HG02981 (cell line): ENCODE results near the gene SUN5.
"Not testable (repeated sequence)": the region's sequence is repeated elsewhere in the genome, so short reads cannot be mapped to it uniquely, and the experiment has no call there.

Experiments
- ATAC-seq: cut with Tn5 transposase; IDR thresholded peaks from one replicate; pipeline ENCODE4 v1.9.1; 2021; ENCODE audit warnings: mild to moderate bottlenecking, moderate library complexity; ENCODE audit not compliant: unreplicated experiment

SUN5 gene, protein sequence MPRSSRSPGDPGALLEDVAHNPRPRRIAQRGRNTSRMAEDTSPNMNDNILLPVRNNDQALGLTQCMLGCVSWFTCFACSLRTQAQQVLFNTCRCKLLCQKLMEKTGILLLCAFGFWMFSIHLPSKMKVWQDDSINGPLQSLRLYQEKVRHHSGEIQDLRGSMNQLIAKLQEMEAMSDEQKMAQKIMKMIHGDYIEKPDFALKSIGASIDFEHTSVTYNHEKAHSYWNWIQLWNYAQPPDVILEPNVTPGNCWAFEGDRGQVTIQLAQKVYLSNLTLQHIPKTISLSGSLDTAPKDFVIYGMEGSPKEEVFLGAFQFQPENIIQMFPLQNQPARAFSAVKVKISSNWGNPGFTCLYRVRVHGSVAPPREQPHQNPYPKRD

DNA sequence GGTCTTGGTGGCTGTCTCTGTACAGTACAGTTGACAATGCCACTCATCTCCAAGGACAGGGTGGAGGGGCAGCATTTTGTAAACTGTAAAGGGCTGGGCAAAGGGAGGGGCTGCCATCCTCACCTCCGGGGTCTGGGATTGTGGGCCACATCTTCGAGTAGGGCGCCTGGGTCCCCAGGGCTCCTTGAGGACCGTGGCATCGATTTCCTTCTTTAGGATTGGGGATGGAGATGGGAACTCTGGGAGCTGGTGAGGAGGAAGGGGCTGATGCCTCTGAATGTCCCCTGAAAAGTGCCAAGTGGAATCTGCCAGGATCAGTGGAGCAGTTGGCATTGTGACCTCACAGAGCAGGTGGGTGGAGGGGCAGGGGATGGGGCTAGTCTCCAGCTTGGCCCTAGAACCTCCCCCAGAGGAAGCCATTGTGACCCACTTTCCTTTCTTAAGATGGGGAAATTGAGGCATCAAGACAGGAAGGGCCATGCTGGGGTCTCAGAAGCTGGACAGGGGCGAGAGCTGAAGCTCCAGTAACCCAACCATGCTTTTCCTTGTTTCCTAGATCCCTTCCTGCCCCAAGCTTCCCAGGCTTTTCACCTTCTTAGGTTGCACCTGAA, at the start of gene SUN5:
Gene SUN5, minus strand, starts transcription at position 293 of the 611 bp plus-strand sequence. Its CDS starts 93 bp downstream, at position 200.
- ATAC-seq = no peak

DNA sequence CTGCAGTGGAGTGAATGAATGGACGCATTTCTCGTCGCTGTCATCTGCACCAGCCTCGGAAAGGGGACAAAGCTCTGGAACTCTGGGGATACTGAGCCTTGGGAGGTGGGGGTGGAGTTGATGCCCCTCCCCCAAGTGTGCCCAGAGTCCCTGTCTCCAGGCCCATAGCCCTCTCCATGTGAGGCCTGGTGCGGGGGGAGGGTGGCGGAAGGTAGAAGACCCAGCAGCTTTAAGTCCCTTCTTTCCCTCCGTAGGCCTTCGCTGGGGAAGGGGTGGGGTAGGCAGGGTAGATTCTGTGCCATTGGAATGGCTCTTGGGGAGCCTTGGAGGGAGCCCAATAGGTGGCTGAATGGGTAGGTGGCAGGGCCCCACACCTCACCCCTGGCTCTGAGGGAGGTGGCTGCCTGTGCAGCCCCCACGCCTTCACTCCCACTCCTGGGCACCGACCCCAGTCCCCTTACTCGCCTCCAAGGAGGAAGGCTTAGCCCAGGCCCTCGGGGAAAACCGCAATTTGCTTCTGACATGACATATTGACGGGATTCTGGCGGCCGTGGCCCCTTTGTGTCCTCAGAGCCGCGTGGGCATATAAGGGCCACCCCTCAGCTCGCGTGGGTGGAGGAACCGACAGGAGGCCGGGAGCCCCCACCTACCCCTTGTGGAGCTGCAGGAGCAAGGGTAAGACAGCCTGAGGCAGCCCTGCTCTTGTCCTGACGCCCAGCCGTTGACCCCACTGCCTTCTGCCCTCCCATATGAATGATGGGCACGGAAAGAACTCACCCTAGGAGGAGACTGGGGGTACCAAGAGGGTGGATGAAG, 49.3 kb upstream of the SUN5 start, which contains the start of gene BPIFB3:
Gene BPIFB3, plus strand, starts transcription at position 613 of the 816 bp plus-strand sequence. CDS start 1,533 bp downstream, outside the sequence.
- no peak for ATAC-seq

- ATAC-seq = no peak
Observed at GRCh38 chr20:33051333-33051732, 47.1 kb upstream of the SUN5 start.

- ATAC-seq = no peak
Observed at GRCh38 chr20:33046412-33046811, 42.2 kb upstream of the SUN5 start.

GRCh38 chr20:33045129-33045721, 41.0 kb upstream of the SUN5 start:
- not testable (repeated sequence) for ATAC-seq

DNA sequence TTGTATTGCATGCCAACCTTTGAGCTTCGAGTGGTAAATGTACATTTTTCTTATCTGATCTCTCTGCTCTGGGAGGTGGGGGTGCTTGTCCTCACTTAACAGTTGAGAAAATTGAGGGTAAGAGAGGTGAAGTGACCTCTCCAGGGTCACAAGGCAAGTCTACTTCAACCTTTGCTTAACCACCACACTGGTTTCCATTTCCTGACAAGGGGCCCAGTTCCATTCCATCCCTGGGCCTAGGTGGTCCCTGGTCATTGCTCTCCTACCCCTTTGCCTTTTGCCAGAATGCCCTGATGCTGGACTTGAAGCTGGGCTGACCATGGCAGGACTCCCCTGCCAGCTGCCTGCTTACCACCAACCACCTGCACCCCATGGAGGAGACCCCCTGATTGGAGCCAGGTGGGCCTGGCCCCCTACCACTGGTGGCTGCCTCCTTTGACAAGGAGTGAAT, 39.5 kb upstream of the SUN5 start:
- no peak for ATAC-seq

DNA sequence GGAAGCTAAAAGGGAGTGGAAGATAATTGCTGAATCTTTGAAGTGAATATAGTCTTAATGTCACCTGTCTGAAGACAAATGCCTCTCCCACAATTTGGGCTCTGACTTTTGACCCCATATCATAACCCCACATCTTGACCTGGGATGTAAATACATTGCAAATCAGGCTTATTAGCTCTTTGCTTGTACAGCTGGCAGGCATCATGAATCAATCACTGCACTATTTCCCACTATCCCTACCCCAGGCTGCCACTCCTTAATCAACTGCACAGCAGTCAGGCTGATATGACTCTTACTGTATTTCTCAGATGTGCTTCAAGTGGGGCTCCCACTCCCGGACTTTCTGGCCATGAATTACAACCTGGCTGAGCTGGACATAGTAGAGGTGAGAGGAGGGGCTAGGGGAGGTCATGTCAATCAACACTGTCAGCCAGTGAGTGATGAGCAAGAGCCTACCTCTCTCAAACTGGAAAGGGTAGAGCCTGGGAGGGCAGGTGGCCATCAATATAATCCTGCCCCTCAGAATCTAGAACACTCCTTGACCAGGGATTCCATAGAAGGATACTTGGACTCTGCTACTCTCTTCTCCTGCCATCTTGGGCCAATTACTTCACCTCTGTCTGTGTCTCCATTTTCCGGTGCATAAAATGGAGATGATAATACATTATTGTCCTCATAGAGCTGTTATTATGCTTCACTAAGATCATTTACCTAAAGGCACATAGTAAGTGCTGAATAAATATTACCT, 38.9 kb upstream of the SUN5 start:
- ATAC-seq = no peak

DNA sequence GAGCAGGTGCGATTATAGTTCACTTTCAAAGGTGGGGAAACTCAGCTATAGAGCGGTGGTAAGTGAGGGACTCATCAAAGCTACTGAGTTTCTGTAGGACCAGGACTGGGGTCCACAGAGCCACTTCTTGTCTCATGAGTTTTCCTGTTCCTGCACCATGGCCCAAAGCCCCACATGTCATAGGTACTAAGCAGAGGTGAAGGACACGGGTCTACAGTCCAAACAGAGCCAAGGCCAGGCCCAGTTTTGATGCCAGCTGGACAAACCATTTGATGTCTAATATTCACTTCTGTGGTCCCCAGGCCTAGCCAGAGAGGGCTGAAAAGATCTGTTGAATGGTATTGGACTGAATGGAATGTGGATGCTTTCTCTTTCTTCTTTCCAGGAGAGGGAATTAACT, 38.2 kb upstream of the SUN5 start:
- ATAC-seq = no peak

- ATAC-seq = no peak
Observed at GRCh38 chr20:33038243-33038642, 34.0 kb upstream of the SUN5 start.

DNA sequence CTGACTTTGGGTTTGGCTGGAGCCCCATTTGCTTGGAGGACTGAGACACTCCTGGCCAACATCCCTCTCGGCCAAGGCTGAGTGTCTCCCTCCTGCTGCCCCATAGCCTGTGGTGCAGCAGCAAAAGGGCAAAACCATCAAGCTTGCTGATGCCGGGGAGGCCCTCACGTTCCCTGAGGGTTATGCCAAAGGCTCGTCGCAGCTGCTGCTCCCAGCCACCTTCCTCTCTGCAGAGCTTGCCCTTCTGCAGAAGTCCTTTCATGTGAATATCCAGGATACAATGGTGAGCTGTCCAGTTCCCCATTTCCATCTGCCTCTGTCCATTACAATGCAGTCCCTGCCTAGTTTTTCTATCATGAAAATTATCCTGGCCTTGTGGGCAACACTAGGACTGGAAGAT, 33.2 kb upstream of the SUN5 start:
- no peak for ATAC-seq

DNA sequence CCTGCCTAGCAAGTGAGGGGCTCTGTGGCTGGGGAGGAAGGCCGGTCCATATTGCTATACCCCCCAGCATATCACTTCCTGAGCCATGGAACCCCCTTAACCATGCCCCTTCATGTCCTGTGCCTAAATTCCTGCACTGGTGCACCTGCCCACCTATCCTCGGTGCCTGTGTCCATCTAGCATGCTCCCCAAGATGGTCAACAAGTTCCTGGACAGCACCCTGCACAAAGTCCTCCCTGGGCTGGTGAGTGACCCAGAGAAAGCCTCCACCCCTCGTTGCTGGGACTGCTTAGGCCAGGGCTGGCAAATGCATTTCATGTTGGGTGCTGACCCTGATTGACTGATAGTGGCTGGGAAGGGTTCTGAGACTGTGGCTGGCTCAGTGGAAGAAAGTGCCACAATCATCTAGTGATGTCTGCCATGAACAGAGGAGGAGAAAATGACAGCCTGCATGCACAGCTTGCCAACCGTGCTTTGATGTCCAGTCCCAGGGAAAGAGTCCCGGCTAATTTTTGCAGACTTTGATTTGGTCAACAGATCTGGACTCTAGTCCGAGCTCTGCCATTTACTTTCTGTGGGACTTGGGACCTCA, 30.8 kb upstream of the SUN5 start:
- ATAC-seq = no peak

DNA sequence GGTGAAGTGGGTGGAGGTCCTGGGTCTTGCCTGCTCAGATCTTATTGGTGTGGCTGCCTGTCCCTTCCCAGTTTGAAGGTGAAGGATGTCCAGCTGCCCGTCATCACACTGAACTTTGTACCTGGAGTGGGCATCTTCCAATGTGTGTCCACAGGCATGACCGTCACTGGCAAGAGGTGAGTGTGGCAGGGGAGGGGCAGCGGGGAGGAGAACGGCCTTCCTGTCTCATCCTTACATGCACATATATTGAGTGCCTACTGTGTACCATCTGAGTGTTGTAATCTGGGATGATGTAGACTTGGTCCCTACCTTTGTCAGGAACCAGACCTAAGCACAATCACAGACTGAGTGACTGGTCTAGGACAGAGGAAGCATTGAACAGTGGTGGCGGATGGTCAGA, 29.9 kb upstream of the SUN5 start:
- no peak for ATAC-seq

- ATAC-seq = no peak
Observed at GRCh38 chr20:33033381-33033780, 29.1 kb upstream of the SUN5 start.

DNA sequence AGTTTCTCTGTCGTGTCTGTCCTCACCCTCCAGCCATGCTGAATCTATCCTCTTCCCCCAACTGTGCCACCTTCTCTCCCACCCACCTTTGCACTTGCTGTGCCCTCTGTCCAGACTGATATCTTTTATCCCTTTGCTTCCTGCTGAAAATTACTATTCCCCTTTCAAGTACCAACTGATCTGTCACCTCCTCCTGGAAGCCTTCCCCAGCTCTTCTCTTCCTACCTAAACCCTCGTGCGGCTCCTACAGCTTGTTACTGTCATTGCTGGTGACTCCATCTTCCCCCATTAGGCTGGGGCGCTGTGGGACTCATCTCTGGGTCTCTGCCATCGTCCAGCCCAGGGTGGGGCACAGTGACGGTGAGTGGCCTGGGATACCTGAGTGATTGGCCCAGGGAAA, 28.3 kb upstream of the SUN5 start:
- ATAC-seq = no peak

GRCh38 chr20:33031531-33031930, 27.3 kb upstream of the SUN5 start, which contains the start of gene BPIFB6:
Gene BPIFB6 (plus strand): TSS chr20:33031648. CDS start chr20:33031648, 0 bp downstream.
- no peak for ATAC-seq

DNA sequence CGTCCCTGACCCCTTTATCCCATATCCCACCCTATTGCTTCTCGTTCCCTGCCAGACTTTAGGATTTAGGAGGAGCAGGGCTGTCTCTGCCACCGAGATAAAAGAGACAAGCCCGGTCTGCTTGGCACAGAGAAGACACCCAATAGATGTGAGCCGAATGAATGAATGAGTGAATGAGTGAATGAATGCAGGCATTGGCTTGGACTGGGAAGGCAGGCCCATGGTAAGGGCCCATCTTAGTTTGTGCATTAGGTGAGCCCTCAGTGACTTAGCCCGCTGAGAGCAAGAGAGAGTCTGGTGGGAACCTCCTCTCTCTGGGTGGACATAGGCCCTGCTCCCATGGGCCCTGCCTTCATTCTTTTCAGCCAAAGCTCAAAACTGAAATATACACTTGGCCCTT, 26.3 kb upstream of the SUN5 start:
- no peak for ATAC-seq

- ATAC-seq = no peak
Observed at GRCh38 chr20:33030076-33030475, 25.8 kb upstream of the SUN5 start.

DNA sequence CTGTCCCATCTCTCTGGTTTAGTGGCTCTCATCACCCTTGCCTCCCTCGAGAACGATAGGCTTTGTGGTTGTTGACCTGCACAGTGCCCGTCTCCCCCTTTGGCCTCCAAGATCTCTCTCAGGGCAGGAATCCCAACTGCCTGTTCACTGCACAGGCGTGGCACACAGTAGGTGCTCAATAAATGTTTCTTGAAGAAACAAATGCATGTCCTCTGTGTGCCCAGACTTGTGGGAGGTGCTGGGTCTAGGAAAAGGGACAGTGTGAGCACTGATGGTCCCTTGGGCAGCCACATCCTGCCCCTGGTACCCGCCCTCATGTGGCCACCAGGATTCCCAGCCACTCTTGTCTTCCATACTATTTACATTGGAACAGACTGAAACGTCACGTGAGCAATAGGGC, 24.6 kb upstream of the SUN5 start:
- no peak for ATAC-seq

DNA sequence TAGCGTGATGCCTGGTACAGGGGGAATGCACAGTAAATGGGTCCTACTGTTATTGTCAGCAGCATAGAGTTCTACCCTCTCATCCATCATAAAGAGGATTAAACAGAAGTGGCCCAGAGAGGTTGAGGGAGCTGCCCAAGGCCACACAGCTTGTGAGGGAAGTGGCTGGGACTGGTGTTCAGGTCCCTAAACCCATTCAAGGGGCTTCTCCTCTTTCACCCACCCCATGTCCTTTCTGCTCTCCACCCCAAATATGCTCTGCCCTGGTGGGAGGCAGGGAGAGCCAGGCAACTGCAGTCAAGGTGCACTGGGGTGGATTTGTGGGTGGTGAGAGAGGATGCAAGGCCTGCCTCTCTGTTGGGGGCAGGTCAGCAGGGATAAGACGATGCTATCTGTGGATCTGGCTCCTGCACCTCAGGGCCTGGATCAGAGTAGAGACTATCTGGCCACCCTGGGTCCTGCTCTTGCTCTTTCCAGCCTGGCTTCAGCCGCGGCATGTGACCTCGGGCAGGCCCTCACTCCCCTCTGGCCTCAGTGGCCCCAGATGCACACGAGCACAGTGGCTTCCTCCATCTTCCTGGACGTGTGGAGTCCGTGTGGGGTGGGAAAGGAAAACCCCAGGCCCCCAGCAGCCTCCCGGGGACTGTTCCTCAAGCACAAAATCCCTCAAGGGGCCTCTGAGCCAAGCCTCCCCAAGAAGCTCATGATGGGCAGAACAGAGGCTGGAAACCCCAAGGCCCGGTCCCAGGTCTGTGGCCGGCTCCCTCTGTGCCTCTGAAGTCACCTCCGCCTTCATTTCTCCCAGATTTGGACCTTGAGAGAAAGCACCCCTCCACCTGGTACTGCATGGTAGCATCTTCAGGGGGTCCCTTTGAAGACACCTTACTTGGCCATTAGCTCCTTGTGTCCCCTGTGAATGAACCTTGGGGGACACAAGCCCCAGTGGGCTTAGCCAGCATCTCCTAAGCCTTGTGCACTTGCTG, 23.8 kb upstream of the SUN5 start:
- ATAC-seq = no peak
